Measurements from ENCODE around the gene ZNF587B. TPM values are rescaled to one million over a fixed set of nuclear protein-coding genes. Genes with fewer than 3 reads are reported as not detected.
A peak's percentile ranks its signal among the peaks of the same experiment; 100 is the strongest.
"Not testable (repeated sequence)": the region's sequence is repeated elsewhere in the genome, so short reads cannot be mapped to it uniquely, and the experiment has no call there.

Gene ZNF587B
- total and polyA plus RNA-seq, 4 experiments from 2014 or later: 0.27 to 29.0 (median 15.3) TPM

- ChIA-PET POLR2A (ENCODE audit: partially characterized antibody) (interaction anchor here (1.0 to 2.1 kb wide), 4 partner anchors 28 to 538 kb away, joined by 3 to 6 read pairs (median 4); partner anchors contain the start of genes ZNF417, ZNF549 and ZNF587), CTCF (ENCODE audit: partially characterized antibody) (no interaction called here)
- Mint-ChIP-seq H3K4me3 (peak overlapping the region; percentile 88 to 92 (median 89)), H3K27me3 (no peaks in the 10 kb centered on the region), H3K36me3 (peaks cover 53 to 55% of the 10 kb centered on the region in 2 donors), H3K4me1 (peaks cover 10 to 27% (median 21%) of the 10 kb centered on the region in 4 donors), H3K9me3 (peaks cover 0 to 80% (median 66%) of the 10 kb centered on the region in 8 donors), H3K27ac (peak overlapping the region; percentile 30 to 86 (median 75))
- Histone ChIP-seq H3K9me3 (ENCODE audit: control insufficient read depth in 1 of 2, low read length in 2 of 2) (no peaks in the 10 kb centered on the region), H3K27ac (ENCODE audit: low read depth, low read length) (peak overlapping the region; percentile 50), H3K4me1 (ENCODE audit: insufficient read depth, low read length) (peaks cover 20% of the 10 kb centered on the region), H3K36me3 (ENCODE audit: insufficient read depth, low read length) (peaks cover 6% of the 10 kb centered on the region), H3K27me3 (ENCODE audit: insufficient read depth, low read length) (no peaks in the 10 kb centered on the region), H3K4me3 (ENCODE audit: low read length in 2 of 2) (peak overlapping the region; percentile 76 to 77)
- intact Hi-C loops (cut with micrococcal nuclease): loop anchor here (1.0 kb wide), 1 partner anchor 28 kb away; the partner anchor contains the start of gene ZNF417
- DNase-seq: no peak
Measured at GRCh38 chr19:57888107-57888559, 58.0 kb downstream of the ZNF587B start.

GRCh38 chr19:57888560-57889231 is 58.6 kb downstream of the ZNF587B start, which contains the start of gene ZNF814:
ZNF814 (minus strand) TSS chr19:57889037; CDS start chr19:57888802, 235 bp downstream.
- POLR2A ChIA-PET (ENCODE audit: partially characterized antibody): interaction anchor here (1.0 to 2.1 kb wide), 4 partner anchors 28 to 538 kb away, joined by 3 to 6 read pairs (median 4); partner anchors contain the start of genes ZNF417, ZNF549 and ZNF587
- peak within 1 kb of the TSS; percentile 76 to 77 for H3K4me3 ChIP-seq (ENCODE audit: low read length in 2 of 2)
- H3K27ac Mint-ChIP-seq: peak within 1 kb of the TSS; percentile 30 to 86 (median 75)
- peaks cover 10 to 27% (median 21%) of the 10 kb centered on the region in 4 donors for H3K4me1 Mint-ChIP-seq
- intact Hi-C loops (cut with micrococcal nuclease): loop anchor here (1.0 kb wide), 1 partner anchor 28 kb away; the partner anchor contains the start of gene ZNF417
- H3K9me3 ChIP-seq (ENCODE audit: control insufficient read depth in 1 of 2, low read length in 2 of 2): no peaks in the 10 kb centered on the region
- H3K27ac ChIP-seq (ENCODE audit: low read depth, low read length): peak within 1 kb of the TSS; percentile 50
- peak within 1 kb of the TSS; percentile 88 to 92 (median 89) for H3K4me3 Mint-ChIP-seq
- CTCF ChIA-PET (ENCODE audit: partially characterized antibody): no interaction called here
- peaks cover 6% of the 10 kb centered on the region for H3K36me3 ChIP-seq (ENCODE audit: insufficient read depth, low read length)
- peaks cover 20% of the 10 kb centered on the region for H3K4me1 ChIP-seq (ENCODE audit: insufficient read depth, low read length)
- peak; percentile 75 to 83 (median 80) for DNase-seq
- no peaks in the 10 kb centered on the region for H3K27me3 ChIP-seq (ENCODE audit: insufficient read depth, low read length)
- H3K27me3 Mint-ChIP-seq: no peaks in the 10 kb centered on the region
- peaks cover 49 to 53% of the 10 kb centered on the region in 2 donors for H3K36me3 Mint-ChIP-seq
- peaks cover 0 to 77% (median 62%) of the 10 kb centered on the region in 8 donors for H3K9me3 Mint-ChIP-seq

GRCh38 chr19:57890706-57891105 is 60.6 kb downstream of the ZNF587B start:
- H3K36me3 ChIP-seq (ENCODE audit: insufficient read depth, low read length); H3K4me3 Mint-ChIP-seq; POLR2A ChIA-PET (ENCODE audit: partially characterized antibody); H3K4me3 ChIP-seq (ENCODE audit: low read length in 2 of 2); H3K27me3 ChIP-seq (ENCODE audit: insufficient read depth, low read length); CTCF ChIA-PET (ENCODE audit: partially characterized antibody); H3K27ac ChIP-seq (ENCODE audit: low read depth, low read length); DNase-seq; H3K27me3 Mint-ChIP-seq; H3K9me3 ChIP-seq (ENCODE audit: control insufficient read depth in 1 of 2, low read length in 2 of 2); intact Hi-C loops (cut with micrococcal nuclease); H3K27ac Mint-ChIP-seq: not testable (repeated sequence)
- Mint-ChIP-seq H3K4me1 (peaks cover 10 to 27% (median 21%) of the 10 kb centered on the region in 4 donors), H3K9me3 (peaks cover 0 to 60% (median 50%) of the 10 kb centered on the region in 8 donors), H3K36me3 (peaks cover 32 to 34% of the 10 kb centered on the region in 2 donors)
- peaks cover 20% of the 10 kb centered on the region for H3K4me1 ChIP-seq (ENCODE audit: insufficient read depth, low read length)

Other genes starting within 250 kb of the ZNF587B start
- 10 to 100 TPM; 11.1 to 11.3 TPM for gene ZIK1, start 246.2 kb upstream of the ZNF587B start, total RNA-seq
- 1 to 10 TPM; 6.9 to 8.3 TPM for gene ZIK1, start 246.2 kb upstream of the ZNF587B start, polyA plus RNA-seq
- gene ZNF530, start 230.4 kb upstream of the ZNF587B start, total RNA-seq: 10 to 100 TPM in 1 of 2 experiments, 1 to 10 TPM in 1; 9.9 to 10.9 TPM
- gene ZNF530, start 230.4 kb upstream of the ZNF587B start, polyA plus RNA-seq: 1 to 10 TPM; 6.8 to 9.8 TPM
- 10 to 100 TPM; 32.1 to 32.3 TPM for gene ZNF134, start 216.1 kb upstream of the ZNF587B start, total RNA-seq
- gene ZNF134, start 216.1 kb upstream of the ZNF587B start, polyA plus RNA-seq: 10 to 100 TPM in 1 of 2 donors, 1 to 10 TPM in 1; 8.9 to 12.7 TPM
- 10 to 100 TPM; 48.7 to 53.3 TPM for gene ZNF211, start 197.1 kb upstream of the ZNF587B start, total RNA-seq
- 10 to 100 TPM; 19.6 to 26.0 TPM for gene ZNF211, start 197.1 kb upstream of the ZNF587B start, polyA plus RNA-seq
- not detected for gene ZSCAN4, start 161.4 kb upstream of the ZNF587B start, total RNA-seq
- not detected for gene ZSCAN4, start 161.4 kb upstream of the ZNF587B start, polyA plus RNA-seq
- 10 to 100 TPM; 17.7 to 17.9 TPM for gene ZNF551, start 148.3 kb upstream of the ZNF587B start, total RNA-seq
- gene ZNF551, start 148.3 kb upstream of the ZNF587B start, polyA plus RNA-seq: 1 to 10 TPM; 6.8 to 9.5 TPM
- 1 to 10 TPM; 6.7 to 7.2 TPM for gene ZNF154, start 121.1 kb upstream of the ZNF587B start, total RNA-seq
- 1 to 10 TPM in 1 of 2 donors, not detected in 1; 2.4 TPM for gene ZNF154, start 121.1 kb upstream of the ZNF587B start, polyA plus RNA-seq
- 10 to 100 TPM; 32.3 to 33.0 TPM for gene ZNF671, start 102.7 kb upstream of the ZNF587B start, total RNA-seq
- 10 to 100 TPM; 18.1 to 24.0 TPM for gene ZNF671, start 102.7 kb upstream of the ZNF587B start, polyA plus RNA-seq
- gene ZNF776, start 83.5 kb upstream of the ZNF587B start, total RNA-seq: 10 to 100 TPM; 38.9 to 40.9 TPM
- gene ZNF776, start 83.5 kb upstream of the ZNF587B start, polyA plus RNA-seq: 1 to 10 TPM; 3.3 to 5.7 TPM
- 10 to 100 TPM; 46.4 to 51.7 TPM for gene ZNF586, start 60.6 kb upstream of the ZNF587B start, total RNA-seq
- gene ZNF586, start 60.6 kb upstream of the ZNF587B start, polyA plus RNA-seq: 10 to 100 TPM; 15.0 to 23.8 TPM
- gene ZNF552, start 15.4 kb upstream of the ZNF587B start, total RNA-seq: 10 to 100 TPM; 17.9 to 21.0 TPM
- gene ZNF552, start 15.4 kb upstream of the ZNF587B start, polyA plus RNA-seq: 1 to 10 TPM; 5.5 to 9.3 TPM
- gene ZNF587, start 19.6 kb downstream of the ZNF587B start, total RNA-seq: 10 to 100 TPM; 58.5 to 62.8 TPM
- gene ZNF587, start 19.6 kb downstream of the ZNF587B start, polyA plus RNA-seq: 1 to 10 TPM; 2.7 to 7.8 TPM
- 10 to 100 TPM; 32.3 to 35.3 TPM for gene ZNF814, start 58.7 kb downstream of the ZNF587B start, total RNA-seq
- gene ZNF814, start 58.7 kb downstream of the ZNF587B start, polyA plus RNA-seq: 10 to 100 TPM in 1 of 2 donors, 1 to 10 TPM in 1; 9.3 to 20.0 TPM
- 10 to 100 TPM; 48.2 to 49.4 TPM for gene ZNF417, start 86.3 kb downstream of the ZNF587B start, total RNA-seq
- 1 to 10 TPM in 1 of 2 donors, under 1 TPM in 1; 0.87 to 4.8 TPM for gene ZNF417, start 86.3 kb downstream of the ZNF587B start, polyA plus RNA-seq
- gene ZNF418, start 105.1 kb downstream of the ZNF587B start, total RNA-seq: 1 to 10 TPM; 5.2 to 9.7 TPM
- gene ZNF418, start 105.1 kb downstream of the ZNF587B start, polyA plus RNA-seq: 1 to 10 TPM; 1.7 to 4.6 TPM
- 10 to 100 TPM; 12.4 to 13.9 TPM for gene ZNF256, start 117.4 kb downstream of the ZNF587B start, total RNA-seq
- gene ZNF256, start 117.4 kb downstream of the ZNF587B start, polyA plus RNA-seq: 1 to 10 TPM; 5.6 to 6.9 TPM
- 1 to 10 TPM in 1 of 2 experiments, under 1 TPM in 1; 0.76 to 1.2 TPM for gene C19orf18, start 144.2 kb downstream of the ZNF587B start, total RNA-seq
- under 1 TPM in 1 of 2 donors, not detected in 1; 0.22 TPM for gene C19orf18, start 144.2 kb downstream of the ZNF587B start, polyA plus RNA-seq
- 10 to 100 TPM; 25.5 to 37.3 TPM for gene ZNF606, start 172.5 kb downstream of the ZNF587B start, total RNA-seq
- 1 to 10 TPM; 2.7 to 7.2 TPM for gene ZNF606, start 172.5 kb downstream of the ZNF587B start, polyA plus RNA-seq
- gene ZSCAN1, start 203.7 kb downstream of the ZNF587B start, total RNA-seq: not detected
- not detected for gene ZSCAN1, start 203.7 kb downstream of the ZNF587B start, polyA plus RNA-seq
- gene ZNF135, start 229.0 kb downstream of the ZNF587B start, total RNA-seq: under 1 TPM; 0.41 to 0.47 TPM
- 1 to 10 TPM in 1 of 2 donors, under 1 TPM in 1; 0.44 to 2.0 TPM for gene ZNF135, start 229.0 kb downstream of the ZNF587B start, polyA plus RNA-seq